Ovary (tissue), 3 donors: ENCODE results near the gene MYBPC2.

Experiments
- CTCF ChIP-seq, 3 donors: fragments of 450-650 bp in 2 of 3; fragments of 200-600 bp in 1 of 3; IDR thresholded peaks; one replicate each; pipeline versions ENCODE4 v1.5.1 to v1.8.0; 2016 to 2022; ENCODE audit warnings: antibody characterized with exemption in 3 of 3, mild to moderate bottlenecking in 1 of 3
- EP300 ChIP-seq: sonication (generic); formaldehyde crosslinking; IDR thresholded peaks from one replicate; pipeline ENCODE4 v1.6.1; 2017; ENCODE audit warnings: antibody characterized with exemption
- POLR2A ChIP-seq: fragments of 450-650 bp; IDR thresholded peaks from one replicate; pipeline ENCODE4 v1.6.1; 2017; ENCODE audit warnings: antibody characterized with exemption, mild to moderate bottlenecking, moderate library complexity
- donor health status: DM: no; HTN: no; CAD: no.

GRCh38 chr19:50512999-50513745 lies 80.5 kb downstream of the MYBPC2 start:
- TF ChIP-seq EP300 (no peak), CTCF (IDR thresholded peaks at IDR 0.05) (no peak), POLR2A (no peak)
